Stimulated activated CD4-positive, alpha-beta T cell treated with anti-CD3 and anti-CD28 coated beads, Interleukin-15, amount 100 ng/mL, for 1 hour (primary cell): Measurements from ENCODE around the gene ODF2L.
"Not testable (repeated sequence)": the region's sequence is repeated elsewhere in the genome, so short reads cannot be mapped to it uniquely, and the experiment has no call there.

Experiments
- DNase-seq, 2 donors: peaks; one replicate each; pipeline ENCODE4 v3.0.0-alpha.2; 2020; ENCODE audit warnings: low read depth in 1 of 2, low spot score in 1 of 2

The ODF2L gene

DNA sequence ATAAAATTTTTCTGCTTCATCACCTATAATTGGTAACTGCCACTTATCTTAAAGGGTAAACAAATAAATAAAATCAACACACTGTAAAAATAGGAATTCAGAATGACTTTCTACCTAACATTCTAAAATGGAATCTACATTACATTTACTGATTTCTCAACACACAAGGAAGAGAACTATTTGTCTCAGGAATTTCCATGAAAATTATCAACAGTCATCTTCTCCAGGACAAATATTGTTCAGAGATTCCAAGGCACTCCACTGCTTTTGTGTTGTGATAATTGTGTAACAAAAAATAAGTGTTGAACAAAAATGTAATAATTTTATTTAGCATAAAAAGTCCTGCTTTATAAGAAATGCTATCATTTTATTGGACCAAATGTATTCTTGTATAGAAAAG lies 7.3 kb downstream of the ODF2L start:
- no peak for DNase-seq

DNA sequence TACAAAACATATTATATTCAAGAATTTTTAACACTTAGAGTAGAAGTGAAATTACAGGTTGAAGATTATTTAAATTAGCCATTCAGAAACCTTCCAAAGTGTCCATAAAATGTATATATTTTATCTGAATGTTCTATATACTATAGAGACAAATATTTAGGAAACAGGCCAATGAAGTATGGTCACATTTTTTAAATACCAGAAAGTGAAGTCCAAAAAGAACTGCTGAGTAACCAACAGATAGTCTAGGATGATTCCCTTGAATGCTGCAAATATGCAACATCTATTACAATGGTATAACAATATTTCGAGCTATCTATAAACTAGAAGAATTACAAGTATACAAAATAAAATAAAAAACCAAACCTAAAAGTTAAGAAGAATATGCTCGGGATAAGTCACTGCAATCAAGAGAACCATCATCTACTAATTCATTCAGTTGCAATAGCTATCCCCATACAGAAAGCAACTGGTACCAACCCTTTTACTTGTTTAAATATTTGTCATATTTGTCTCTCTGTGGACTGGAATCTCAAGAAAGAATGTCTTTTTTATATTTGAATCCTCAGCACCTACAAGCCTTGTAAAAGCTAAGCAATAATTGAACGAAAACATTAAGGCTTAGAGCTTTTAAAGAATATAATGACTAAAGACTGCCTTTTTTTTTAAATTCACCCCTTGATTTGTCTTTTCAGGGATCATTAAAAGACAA lies 8.1 kb downstream of the ODF2L start:
- DNase-seq: no peak

DNA sequence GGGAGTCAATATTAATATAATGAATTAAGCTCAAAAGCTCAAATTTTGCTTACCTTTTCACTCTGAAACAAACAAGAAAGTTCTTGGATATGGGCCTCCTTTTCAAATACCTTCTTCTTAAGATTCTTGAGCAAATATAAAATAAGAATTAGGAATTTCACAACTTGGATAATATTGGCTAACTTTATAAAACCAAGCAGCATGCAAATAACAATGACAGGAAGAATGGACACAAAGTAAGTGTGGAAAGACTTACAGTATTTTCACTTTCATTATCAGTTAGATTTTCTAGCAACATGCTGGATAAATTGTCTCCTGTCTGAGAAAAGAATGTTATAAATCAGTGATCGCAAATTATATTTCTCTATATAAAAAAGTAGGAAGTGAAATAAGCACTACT lies 13.2 kb downstream of the ODF2L start:
- DNase-seq: no peak

DNA sequence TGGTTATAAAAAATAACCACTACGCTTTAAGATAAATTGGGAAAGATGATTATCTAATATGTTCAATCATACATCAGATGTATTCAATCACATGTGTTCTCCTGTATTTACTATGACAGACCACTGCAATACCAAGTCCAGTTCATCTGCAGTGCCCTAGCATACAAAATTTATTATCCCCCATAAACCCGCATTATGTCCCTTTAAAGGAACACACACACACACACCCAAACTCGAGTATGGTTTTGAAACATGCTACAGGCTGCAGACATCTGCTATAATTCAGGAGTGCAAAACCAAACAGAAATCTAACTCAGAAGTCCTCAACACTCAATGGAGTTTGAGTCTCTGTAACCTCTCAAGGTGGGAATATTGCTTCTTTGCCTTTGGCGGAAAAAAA lies 14.9 kb downstream of the ODF2L start:
- no peak for DNase-seq

DNA sequence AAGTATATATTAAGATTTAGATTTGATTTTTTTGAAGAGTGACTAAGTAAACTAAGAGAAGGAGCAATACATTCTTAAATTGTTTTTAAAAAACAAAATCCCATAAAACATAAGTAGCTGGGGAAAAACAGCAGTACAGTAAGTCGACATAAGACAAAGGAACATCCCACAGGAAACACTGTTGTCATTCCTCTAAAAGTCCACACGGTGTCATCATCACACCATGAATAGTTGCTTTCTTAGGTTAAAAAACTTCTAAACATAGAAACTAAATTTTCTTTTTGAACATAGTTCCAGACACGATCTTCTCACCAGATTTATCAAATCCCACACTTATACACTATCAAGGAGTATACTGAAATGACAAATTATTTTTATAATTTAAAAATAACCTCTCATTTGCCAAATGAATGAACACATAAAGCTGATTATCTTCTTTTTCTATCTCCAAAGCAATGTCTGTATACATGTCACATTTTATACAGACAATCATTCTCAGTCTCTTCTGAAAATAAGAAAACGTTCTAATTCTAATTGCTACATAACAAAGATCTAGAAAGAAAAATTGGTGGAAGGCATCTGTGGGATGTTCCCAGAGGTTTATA lies 15.8 kb downstream of the ODF2L start:
- no peak for DNase-seq

DNA sequence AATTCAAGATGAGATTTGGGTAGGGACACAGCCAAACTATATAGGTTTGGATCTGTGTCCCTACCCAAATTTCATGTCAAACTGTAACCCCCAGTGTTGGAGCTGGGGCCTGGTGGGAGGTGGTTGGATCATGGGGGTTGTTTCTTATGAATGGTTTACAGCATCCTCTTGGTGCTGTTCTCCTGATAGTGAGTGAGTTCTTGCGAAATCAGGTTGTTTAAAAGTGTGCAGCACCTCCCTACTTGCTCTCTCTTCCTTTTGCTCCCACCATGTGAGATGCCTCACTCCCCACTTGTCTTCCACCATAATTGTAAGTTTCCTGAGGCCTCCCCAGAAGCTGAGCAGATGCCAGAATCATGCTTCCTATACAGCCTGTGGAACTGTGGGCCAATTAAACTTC lies 17.3 kb downstream of the ODF2L start:
- DNase-seq: no peak

DNA sequence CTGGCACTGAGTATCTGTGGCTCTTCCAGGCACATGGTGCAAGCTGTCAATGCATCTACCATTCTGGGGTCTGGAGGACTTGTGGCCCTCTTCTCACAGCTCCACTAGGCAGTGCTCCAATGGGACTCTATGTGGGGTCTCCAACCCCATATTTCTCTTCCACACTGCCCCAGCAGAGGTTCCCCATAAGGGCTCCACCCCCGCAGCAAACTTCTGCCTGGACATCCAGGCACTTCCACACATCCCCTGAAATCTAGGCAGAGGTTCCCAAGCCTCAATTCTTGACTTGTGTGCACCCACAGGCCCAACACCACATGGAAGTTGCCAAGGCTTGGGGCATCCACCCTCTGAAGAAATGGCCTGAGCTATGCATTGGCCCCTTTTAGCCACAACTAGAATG lies 18.8 kb downstream of the ODF2L start:
- no peak for DNase-seq

DNA sequence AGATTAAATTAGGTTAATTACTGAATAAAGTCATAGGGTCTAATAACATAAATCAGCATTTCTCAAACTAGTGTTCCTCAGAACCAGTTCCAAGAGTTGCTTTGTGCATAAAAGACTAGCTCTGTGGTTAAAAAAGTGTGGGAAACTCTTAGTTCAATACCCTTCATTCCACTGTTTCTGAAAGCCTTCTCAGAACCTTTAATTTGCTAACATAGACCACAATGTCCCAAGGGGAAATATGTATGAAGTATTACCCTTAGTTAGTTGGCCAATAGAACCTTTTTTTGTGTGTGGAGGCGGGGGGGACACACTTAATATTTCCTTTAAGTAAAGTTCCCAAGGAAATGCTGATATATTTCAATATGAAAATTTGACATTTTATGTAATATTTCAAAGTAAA lies 20.4 kb downstream of the ODF2L start:
- no peak for DNase-seq

DNA sequence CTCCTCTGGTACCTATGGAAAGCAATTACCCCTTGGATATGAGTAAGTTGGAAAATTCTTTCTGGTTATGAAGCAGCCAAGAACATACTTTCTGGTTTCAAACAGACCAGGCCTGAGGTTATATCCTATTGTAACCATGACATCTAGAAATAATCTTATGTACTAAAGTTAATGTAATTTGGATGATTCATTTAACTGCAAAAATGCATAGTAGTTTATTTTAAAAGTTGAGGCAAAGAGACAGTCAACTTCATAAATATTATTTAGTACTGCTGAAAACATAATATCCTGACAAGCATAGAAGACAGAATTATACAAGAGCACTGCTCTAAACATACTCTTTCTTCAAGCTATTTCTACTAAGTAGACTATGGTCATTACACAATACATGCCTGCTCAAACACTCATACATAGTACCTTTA lies 25.5 kb downstream of the ODF2L start:
- DNase-seq: no peak

DNA sequence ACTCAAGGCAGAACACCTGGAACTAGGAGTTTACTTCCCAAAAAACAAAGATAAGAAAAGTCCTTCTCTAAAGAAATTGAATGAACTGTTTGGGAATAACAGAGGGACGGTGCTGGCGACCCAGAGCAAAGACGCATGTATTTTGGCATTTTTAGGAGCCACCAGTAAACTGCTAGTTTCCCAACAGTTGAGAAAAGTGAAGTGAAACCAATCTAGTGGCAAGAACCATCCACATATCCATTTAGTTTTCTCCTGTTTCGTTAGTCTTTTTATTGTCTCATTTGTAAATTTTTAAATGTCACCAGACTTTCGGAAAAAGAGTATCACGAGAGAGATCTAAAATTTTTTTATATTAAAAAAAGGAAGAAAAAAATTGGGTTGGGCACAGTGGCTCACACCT lies 30.2 kb downstream of the ODF2L start:
- DNase-seq: no peak

DNA sequence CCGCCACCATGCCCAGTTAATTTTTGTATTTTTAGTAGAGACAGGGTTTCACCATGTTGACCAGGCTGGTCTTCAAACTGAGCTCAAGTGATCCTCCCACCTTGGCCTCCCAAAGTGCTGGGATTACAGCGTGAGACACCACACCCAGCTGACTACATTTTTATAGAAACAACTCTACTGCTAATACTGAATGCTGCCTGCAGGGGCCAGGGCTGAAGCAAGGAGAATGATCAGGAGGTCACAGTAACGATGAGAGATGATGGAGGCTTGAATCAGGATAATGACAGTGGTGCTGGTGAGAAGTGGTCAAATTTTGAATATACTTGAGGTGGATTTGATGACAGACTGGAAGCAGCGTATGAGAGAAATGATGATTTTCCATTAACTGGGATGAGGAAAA lies 33.3 kb downstream of the ODF2L start:
- no peak for DNase-seq

DNA sequence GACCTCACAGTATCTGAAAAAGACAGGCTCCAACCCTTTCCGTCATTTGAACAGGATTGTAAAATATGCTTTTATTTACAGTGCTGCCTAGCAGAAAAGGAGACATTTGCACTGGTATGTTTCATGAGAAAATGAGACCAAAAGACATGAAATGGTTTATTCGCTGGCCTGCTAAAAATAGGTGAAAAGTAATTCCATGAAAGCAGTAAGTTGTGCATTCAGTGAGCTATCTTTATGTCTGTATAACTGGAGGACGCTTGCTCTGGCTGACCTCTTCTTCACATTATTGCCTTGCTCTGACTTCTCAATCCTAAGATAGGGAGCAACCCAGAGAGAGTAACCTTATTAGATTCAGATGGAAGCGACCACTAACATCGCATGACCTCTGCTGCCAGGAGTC lies 38.3 kb downstream of the ODF2L start:
- no peak for DNase-seq

DNA sequence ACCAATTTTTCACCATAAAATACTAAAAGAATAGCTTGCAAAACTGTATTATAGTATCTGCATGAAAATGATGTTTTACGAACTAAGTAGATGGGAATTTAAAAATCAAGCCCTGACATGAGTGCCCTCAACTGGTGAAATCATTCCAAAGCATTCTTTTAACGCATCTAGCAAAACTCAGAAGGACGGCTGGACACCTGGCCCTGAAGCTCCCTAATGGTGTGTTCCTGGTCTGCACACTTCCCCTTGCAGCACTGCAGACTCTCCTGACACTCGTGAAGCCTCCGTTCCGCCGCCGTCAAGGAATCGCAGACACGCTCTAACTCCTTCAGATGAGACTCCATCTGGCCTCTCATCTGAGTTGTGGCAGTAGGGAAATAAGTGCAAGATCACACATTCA lies 39.9 kb downstream of the ODF2L start:
- no peak for DNase-seq

DNA sequence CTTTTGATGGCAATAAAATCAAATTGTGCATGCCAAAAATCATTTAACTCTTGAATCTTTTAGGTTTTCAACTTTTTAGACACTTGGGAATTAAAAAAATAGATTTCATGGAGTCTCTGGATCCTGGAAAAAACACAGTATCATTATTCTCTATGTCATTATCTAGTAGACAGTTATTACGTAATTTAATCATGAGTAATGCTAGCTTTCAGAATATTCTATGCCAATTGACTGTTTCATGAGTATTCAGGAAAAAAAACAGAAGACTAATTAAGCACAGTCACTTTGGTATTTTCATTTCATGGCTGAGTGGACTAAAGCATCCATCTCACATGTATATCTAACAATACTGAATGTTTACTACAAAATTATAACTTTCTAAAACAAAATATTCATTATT lies 44.0 kb downstream of the ODF2L start:
- DNase-seq: no peak

DNA sequence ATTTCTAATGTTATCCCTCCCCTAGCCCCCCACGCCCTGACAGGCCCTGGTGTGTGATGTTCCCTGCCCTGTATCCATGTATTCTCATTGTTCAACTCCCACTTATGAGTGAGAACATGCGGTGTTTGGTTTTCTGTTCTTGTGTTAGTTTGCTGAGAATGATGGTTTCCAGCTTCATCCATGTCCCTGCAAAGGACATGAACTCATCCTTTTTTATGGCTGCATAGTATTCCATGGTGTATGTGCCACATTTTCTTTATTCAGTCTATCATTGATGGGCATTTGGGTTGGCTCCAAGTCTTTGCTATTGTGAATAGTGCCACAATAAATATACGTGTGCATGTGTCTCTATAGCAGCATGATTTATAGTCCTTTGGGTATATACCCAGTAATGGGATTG lies 45.9 kb downstream of the ODF2L start:
- DNase-seq: not testable (repeated sequence)

DNA sequence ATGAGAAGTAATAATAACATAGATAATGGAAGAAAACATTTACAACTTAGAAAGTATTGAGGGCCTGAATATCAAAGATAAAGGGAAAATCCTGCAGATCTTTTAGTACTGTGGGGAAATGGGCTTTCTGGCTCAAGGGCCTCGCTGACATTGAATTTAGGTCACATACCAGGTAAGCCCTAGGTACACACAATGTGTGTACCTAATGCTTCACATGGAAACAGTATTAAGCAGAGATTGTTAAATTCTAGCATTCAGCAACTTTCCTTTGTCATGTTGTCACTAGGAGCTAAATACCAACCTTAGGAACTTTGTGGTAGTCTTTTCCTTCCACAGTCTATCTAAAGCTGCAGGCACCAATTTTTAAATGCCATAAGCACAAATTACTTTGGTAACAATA lies 49.7 kb downstream of the ODF2L start:
- no peak for DNase-seq

DNA sequence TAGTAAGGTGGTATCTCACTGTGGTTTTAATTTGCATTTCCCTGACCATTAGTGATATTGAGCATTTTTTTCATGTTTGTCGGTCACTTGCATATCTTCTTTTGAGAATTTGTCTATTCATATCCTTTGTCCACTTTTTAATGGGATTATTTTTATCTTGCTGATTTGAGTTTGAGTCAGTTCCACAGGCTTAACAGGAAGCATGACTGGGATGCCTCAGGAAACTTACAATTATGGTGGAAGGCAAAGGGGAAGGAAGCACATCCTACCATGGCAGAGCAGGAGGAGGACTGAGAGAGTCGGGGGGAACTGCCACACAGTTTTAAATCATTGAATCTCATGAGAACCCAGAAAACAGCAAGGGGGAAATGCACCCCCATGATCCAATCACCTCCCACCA lies 51.1 kb downstream of the ODF2L start:
- DNase-seq: no peak

DNA sequence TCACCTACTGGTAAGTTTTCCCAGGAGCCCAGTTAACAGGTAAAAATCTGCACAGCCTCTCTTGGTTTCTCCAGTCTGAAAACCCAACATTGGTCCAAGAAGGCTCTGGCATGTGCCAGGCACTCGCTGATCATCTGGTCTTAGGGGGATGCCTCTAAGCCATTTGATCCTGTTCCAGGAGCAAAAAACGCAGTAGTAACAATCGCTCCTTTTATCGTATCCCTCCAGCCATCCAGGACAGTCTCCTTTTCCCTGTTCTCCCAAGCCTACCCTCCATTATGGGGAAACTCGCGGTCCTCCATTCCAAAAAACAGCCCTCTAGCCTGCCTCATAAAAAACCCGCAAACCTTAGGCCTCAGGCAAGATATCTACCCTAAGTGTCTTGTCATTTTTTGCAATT lies 56.2 kb downstream of the ODF2L start:
- no peak for DNase-seq

DNA sequence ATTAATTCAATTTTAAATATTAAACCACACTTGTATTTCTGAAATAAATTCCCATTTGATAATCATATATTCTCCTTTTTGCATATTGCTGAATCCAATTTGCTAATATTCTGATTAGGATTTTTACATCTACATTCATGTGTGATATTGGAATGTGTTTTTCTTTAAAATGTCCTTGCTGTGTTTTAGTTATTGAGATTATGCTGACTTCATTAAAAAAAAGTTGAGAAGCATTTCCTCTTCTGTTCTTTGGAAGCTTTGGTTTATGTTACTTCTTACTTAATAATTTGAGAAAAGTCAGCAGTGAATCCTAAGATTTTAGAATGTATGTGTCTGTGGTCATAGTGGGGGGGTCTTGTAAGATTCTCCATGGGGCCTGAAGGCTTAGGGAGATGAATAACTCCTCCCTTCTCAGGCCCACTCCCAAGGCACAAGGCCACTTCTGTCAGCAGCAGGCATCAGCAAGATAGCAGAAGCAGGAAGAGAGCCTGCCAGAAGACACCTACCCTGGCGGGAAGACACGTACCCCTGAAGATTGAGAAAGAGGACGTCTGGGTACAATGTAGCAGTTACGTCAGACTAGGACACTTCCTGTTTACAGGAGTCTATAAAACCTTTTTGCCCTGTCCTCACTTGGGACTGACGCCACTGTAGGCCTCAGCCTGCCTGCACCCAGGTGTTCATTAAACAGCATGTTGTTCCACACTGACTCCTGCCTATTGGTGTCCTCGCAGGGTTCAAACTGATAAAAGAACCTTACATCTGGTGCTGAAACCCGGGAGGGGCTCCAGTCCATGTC lies 56.9 kb downstream of the ODF2L start:
- DNase-seq: no peak

DNA sequence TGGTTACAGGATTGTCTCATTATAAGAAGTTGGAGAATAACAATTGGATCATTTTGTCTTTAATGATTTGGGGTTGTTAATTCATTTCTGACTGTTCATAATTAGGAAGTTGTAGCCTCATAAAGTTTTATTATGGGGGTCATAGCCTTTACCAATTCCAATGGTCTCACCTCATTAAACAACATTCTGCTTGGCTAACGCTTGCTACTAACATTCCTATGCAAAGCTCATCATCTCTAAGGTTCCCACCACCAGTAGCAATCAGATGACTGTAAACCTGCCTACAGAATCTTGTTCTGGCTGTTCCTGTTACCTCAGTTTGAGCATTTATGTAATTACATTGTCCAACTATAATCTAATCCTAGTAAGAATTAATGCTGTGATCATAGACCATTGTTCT lies 60.2 kb downstream of the ODF2L start:
- no peak for DNase-seq

DNA sequence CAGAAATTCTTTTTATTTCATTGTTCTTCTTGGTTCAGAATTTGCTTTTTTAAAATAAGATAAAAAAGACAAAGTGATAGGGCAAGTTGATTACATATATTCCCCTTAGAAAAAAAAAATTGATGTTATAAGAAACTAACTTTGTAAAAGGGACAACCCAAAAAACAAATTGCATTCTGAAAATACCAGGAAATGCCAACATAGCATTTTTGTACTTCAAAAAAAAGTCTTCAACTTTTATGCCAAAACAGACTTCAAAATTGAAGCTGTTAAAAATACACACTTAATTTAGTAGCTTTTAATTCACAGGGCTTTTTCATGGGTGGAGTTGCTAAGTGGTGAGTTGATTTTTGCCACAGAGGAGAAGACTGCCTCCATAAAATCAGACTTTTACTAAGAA lies 70.9 kb downstream of the ODF2L start:
- no peak for DNase-seq

DNA sequence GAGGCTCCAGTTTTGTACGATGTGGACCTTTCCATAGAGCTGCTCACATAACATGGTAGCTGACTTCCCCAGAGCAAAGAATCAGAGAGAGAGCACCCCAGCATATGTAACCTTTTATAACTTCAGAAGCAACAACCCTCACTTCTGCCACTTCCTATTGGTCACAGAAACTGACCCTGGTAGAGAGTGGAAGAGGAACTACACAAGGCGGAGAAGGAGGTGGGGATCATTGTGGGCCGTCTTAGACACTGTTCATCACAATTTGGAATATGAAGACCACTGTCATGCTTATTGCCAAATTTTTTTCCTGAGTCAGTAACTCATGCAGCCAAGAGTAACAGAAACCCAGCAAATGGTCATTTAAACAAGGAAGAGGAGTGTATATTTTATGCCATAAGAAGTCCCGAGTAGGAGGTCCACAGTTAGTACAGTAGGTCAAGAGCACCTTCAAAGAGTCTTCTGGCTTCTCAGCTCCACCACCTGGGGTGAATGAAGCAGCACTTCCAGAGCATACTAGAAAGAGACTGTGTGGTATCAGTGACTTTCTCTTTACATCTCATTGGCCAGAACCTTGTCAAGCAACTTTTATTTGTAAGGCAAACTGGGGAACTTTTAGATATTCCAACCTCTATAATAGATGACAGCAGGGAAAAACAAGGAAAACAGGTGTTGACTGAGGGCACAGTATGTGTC lies 71.8 kb downstream of the ODF2L start:
- DNase-seq: no peak
